PFSK-1 (cell line): ENCODE results near the gene ERC2.

Experiments
- FOXP2 ChIP-seq: optimal IDR thresholded peaks from 2 replicates; pipeline ENCODE3; 2011; ENCODE audit warnings: borderline replicate concordance, control low read depth, inconsistent platforms; ENCODE audit not compliant: insufficient read depth; ENCODE audit errors: extremely low read length, extremely low read depth
- POLR2AphosphoS5 ChIP-seq: IDR thresholded peaks from 2 replicates; pipeline ENCODE4 v1.6.1; 2012; ENCODE audit warnings: low read depth, mild to moderate bottlenecking, control low read depth, low read length, moderate library complexity
- REST ChIP-seq, 2 experiments: IDR thresholded peaks; 2 replicates each; pipeline versions ENCODE4 v1.6.1 to v1.8.0; 2011 to 2012; ENCODE audit warnings: low read depth in 2 of 2, low read length in 2 of 2, control low read depth in 1 of 2, inconsistent platforms in 1 of 2, mild to moderate bottlenecking in 1 of 2, moderate library complexity in 1 of 2; ENCODE audit not compliant: insufficient read depth in 1 of 2
- SIN3A ChIP-seq: IDR thresholded peaks from 2 replicates; pipeline ENCODE4 v1.6.1; 2012; ENCODE audit warnings: mild to moderate bottlenecking, low read length, moderate library complexity, borderline replicate concordance; ENCODE audit not compliant: insufficient read depth
- TAF1 ChIP-seq: IDR thresholded peaks from 2 replicates; pipeline ENCODE4 v1.6.1; 2012; ENCODE audit warnings: low read length, control low read depth, borderline replicate concordance; ENCODE audit not compliant: insufficient read depth

The ERC2 gene

GRCh38 chr3:56471771-56472170 is 3.5 kb upstream of the ERC2 start:
- TF ChIP-seq POLR2AphosphoS5, result no peak
- TF ChIP-seq SIN3A, result no peak
- TF ChIP-seq FOXP2, result no peak
- no peak for TF ChIP-seq REST (IDR thresholded peaks at IDR 0.05; ENCODE audit: insufficient read depth in 1 of 2, low read depth in 2 of 2, low read length in 2 of 2)
- TF ChIP-seq TAF1, result no peak

GRCh38 chr3:56469141-56469540 is 874 bp upstream of the ERC2 start:
- TF ChIP-seq FOXP2 (no peak), REST (IDR thresholded peaks at IDR 0.05; ENCODE audit: insufficient read depth in 1 of 2, low read depth in 2 of 2, low read length in 2 of 2) (no peak), TAF1 (no peak), SIN3A (no peak), POLR2AphosphoS5 (no peak)

GRCh38 chr3:56467801-56468183 is 475 bp downstream of the ERC2 start:
- TF ChIP-seq POLR2AphosphoS5, result no peak
- no peak for TF ChIP-seq FOXP2
- TF ChIP-seq TAF1, result no peak
- no peak for TF ChIP-seq SIN3A
- no peak for TF ChIP-seq REST (IDR thresholded peaks at IDR 0.05; ENCODE audit: insufficient read depth in 1 of 2, low read depth in 2 of 2, low read length in 2 of 2)

GRCh38 chr3:56467108-56467507 is 1.2 kb downstream of the ERC2 start:
- no peak for TF ChIP-seq FOXP2
- no peak for TF ChIP-seq REST (IDR thresholded peaks at IDR 0.05; ENCODE audit: insufficient read depth in 1 of 2, low read depth in 2 of 2, low read length in 2 of 2)
- TF ChIP-seq POLR2AphosphoS5, result no peak
- no peak for TF ChIP-seq TAF1
- TF ChIP-seq SIN3A, result no peak

GRCh38 chr3:56459719-56460118 is 8.5 kb downstream of the ERC2 start:
- TF ChIP-seq TAF1, result no peak
- no peak for TF ChIP-seq SIN3A
- TF ChIP-seq FOXP2, result no peak
- no peak for TF ChIP-seq REST (IDR thresholded peaks at IDR 0.05; ENCODE audit: insufficient read depth in 1 of 2, low read depth in 2 of 2, low read length in 2 of 2)
- no peak for TF ChIP-seq POLR2AphosphoS5
